ENCODE data around the gene DPH3. TPM values are rescaled to one million over a fixed set of nuclear protein-coding genes. Genes with fewer than 3 reads are reported as not detected.
A peak's percentile ranks its signal among the peaks of the same experiment; 100 is the strongest.

The DPH3 gene
- total and polyA plus RNA-seq, 4 donors, result 11.7 to 22.0 (median 16.3) TPM

DNA sequence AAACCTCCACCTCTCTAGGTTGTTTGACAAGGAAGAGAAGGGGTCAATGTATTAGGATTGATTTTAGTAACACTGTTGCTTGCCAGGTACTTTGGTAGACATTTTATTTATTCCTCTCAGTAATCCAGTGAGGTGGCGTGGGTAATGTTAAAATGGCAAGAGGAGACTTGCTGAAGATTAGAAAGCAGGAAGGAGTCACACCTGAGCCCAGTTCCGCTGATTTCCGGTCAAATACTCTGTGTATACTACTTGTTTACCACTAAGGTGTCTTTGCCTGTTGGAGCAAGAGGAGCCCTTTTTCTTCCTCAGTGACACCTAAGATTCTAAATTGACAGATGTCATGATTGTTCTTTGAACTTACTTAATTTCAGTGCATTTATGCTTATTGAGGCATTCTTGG lies 2.0 kb upstream of the DPH3 start:
- ATAC-seq (ENCODE audit: insufficient read depth, low FRiP score) (no peak), DNase-seq (no peak)
- 87 to 92% methylated on average over 3 of the region's 3 CpGs for WGBS, 2 donors
- no peak overlapping the region for H3K9ac ChIP-seq (ENCODE audit: insufficient read depth in 1 of 2, low read length in 2 of 2)
- H3K9me3 ChIP-seq (ENCODE audit: control insufficient read depth in 4 of 4, insufficient read depth in 3 of 4, low read length in 3 of 4), result no peaks in the 10 kb centered on the region
- no peak for TF ChIP-seq CTCF (IDR thresholded peaks at IDR 0.05; ENCODE audit: control extremely low read depth, extremely low read depth)
- peaks cover 3 to 9% (median 5%) of the 10 kb centered on the region in 4 donors for H3K36me3 ChIP-seq (ENCODE audit: control insufficient read depth in 4 of 4, insufficient read depth in 4 of 4, low read length in 4 of 4)
- no peaks in the 10 kb centered on the region for H3K27me3 ChIP-seq (ENCODE audit: control insufficient read depth in 3 of 3, insufficient read depth in 3 of 3, low read length in 2 of 3)
- H3K4me3 ChIP-seq, result no peak overlapping the region
- H3K4me1 ChIP-seq (ENCODE audit: control insufficient read depth in 5 of 5, insufficient read depth in 5 of 5, low read length in 5 of 5), result peaks cover 0 to 20% (median 6%) of the 10 kb centered on the region in 5 donors
- no peak overlapping the region for H3K27ac ChIP-seq (ENCODE audit: low read depth in 1 of 2, low read length in 1 of 2)

DNA sequence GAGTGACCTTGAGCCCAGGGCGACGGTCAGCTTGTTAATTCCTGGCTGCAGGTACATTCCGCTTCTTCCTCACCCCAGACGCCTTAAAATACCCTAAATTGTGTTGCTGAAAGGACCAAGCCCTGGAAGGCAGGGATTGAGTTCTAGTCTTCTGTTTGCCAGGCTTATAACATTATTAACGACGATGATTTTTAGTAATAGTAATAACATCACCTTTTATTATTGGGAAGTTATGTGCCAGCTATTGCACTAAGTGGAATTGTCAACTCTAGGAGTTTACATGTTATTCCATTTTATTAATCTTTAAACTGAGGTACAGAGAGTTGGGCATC lies 678 bp upstream of the DPH3 start:
- Histone ChIP-seq H3K9ac (ENCODE audit: insufficient read depth in 1 of 2, low read length in 2 of 2) (peak overlapping the region; percentile 100), H3K9me3 (ENCODE audit: control insufficient read depth in 4 of 4, insufficient read depth in 3 of 4, low read length in 3 of 4) (no peaks in the 10 kb centered on the region), H3K27me3 (ENCODE audit: control insufficient read depth in 3 of 3, insufficient read depth in 3 of 3, low read length in 2 of 3) (no peaks in the 10 kb centered on the region), H3K4me1 (ENCODE audit: control insufficient read depth in 5 of 5, insufficient read depth in 5 of 5, low read length in 5 of 5) (peaks cover 0 to 20% (median 6%) of the 10 kb centered on the region in 5 donors), H3K27ac (ENCODE audit: low read depth in 1 of 2, low read length in 1 of 2) (peak overlapping the region; percentile 69 to 99), H3K36me3 (ENCODE audit: control insufficient read depth in 4 of 4, insufficient read depth in 4 of 4, low read length in 4 of 4) (peaks cover 0 to 3% (median 0%) of the 10 kb centered on the region in 4 donors), H3K4me3 (peak overlapping the region; percentile 89)
- TF ChIP-seq CTCF (IDR thresholded peaks at IDR 0.05; ENCODE audit: control extremely low read depth, extremely low read depth), result no peak
- DNase-seq (peak in 1 of 3 donors; percentile 29), ATAC-seq (ENCODE audit: insufficient read depth, low FRiP score) (no peak)
- 0 to 2% methylated on average over 6 of the region's 6 CpGs for WGBS, 2 donors

DNA sequence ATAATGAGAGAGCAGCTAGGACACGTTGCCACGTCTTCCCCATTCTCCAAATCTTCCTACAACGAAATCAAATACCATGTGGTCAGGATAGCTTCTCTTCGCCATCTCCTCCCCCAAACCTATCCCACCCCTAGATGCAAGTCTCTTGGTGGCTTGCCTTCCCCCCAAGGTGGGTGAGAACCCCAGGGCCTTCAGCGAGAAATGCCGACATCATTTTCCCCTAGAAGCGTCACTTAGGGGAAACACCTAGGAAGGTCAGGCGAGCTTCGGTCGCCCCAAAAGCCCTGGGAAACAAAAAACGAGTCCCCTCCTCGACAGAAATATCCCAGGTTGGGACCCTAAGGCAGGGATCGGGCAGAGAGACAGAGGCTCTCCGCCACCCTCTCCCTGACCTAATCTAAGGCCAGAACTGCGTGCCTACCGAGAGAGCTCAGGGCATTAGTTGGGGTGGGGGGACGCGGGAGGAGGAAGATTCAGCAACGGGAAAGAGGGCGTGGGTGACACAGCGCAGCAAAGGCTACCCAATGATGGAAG lies 502 bp downstream of the DPH3 start:
- H3K9me3 ChIP-seq (ENCODE audit: control insufficient read depth in 4 of 4, insufficient read depth in 3 of 4, low read length in 3 of 4), result no peaks in the 10 kb centered on the region
- peak overlapping the region; percentile 82 to 85 for H3K27ac ChIP-seq (ENCODE audit: low read depth in 1 of 2, low read length in 1 of 2)
- 1% methylated on average over 21 of the region's 21 CpGs for WGBS, 2 donors
- ATAC-seq (ENCODE audit: insufficient read depth, low FRiP score) (peak; percentile 48), DNase-seq (no peak)
- peaks cover 0 to 20% (median 6%) of the 10 kb centered on the region in 5 donors for H3K4me1 ChIP-seq (ENCODE audit: control insufficient read depth in 5 of 5, insufficient read depth in 5 of 5, low read length in 5 of 5)
- no peaks in the 10 kb centered on the region for H3K27me3 ChIP-seq (ENCODE audit: control insufficient read depth in 3 of 3, insufficient read depth in 3 of 3, low read length in 2 of 3)
- H3K36me3 ChIP-seq (ENCODE audit: control insufficient read depth in 4 of 4, insufficient read depth in 4 of 4, low read length in 4 of 4), result peaks cover 0 to 10% (median 3%) of the 10 kb centered on the region in 4 donors
- H3K9ac ChIP-seq (ENCODE audit: insufficient read depth in 1 of 2, low read length in 2 of 2), result peak overlapping the region; percentile 78 to 100
- peak overlapping the region; percentile 61 for H3K4me3 ChIP-seq
- no peak for TF ChIP-seq CTCF (IDR thresholded peaks at IDR 0.05; ENCODE audit: control extremely low read depth, extremely low read depth)

DNA sequence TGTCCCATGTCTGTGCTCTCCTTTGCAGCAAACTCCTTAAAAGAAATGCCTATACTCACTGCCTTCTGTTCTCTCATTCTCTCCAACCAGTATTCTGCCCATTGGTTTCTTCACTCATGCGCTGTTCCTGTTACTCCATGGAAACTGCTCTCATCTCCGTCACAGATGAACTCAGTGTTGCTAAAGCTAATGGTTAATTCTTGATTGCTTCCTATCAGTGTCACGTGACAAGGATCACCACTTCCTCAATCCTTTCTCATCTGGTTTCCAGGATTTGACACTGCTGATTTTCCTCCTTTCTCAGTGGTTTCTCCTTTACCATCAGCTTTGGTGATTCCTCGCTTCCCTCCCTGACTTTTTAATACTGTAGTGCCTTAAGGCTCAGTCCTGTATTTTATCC lies 2.6 kb downstream of the DPH3 start:
- Histone ChIP-seq H3K4me3 (no peak overlapping the region), H3K27ac (ENCODE audit: low read depth in 1 of 2, low read length in 1 of 2) (no peak overlapping the region), H3K9me3 (ENCODE audit: control insufficient read depth in 4 of 4, insufficient read depth in 3 of 4, low read length in 3 of 4) (no peaks in the 10 kb centered on the region), H3K9ac (ENCODE audit: insufficient read depth in 1 of 2, low read length in 2 of 2) (no peak overlapping the region), H3K27me3 (ENCODE audit: control insufficient read depth in 3 of 3, insufficient read depth in 3 of 3, low read length in 2 of 3) (no peaks in the 10 kb centered on the region), H3K4me1 (ENCODE audit: control insufficient read depth in 5 of 5, insufficient read depth in 5 of 5, low read length in 5 of 5) (peaks cover 0 to 20% (median 6%) of the 10 kb centered on the region in 5 donors), H3K36me3 (ENCODE audit: control insufficient read depth in 4 of 4, insufficient read depth in 4 of 4, low read length in 4 of 4) (peaks cover 0 to 10% (median 5%) of the 10 kb centered on the region in 4 donors)
- TF ChIP-seq CTCF (IDR thresholded peaks at IDR 0.05; ENCODE audit: control extremely low read depth, extremely low read depth), result no peak
- WGBS, 2 donors, result 54 to 71% methylated on average over 4 of the region's 4 CpGs
- no peak for ATAC-seq (ENCODE audit: insufficient read depth, low FRiP score)
- DNase-seq, result no peak
